Pancreas (tissue), 10 donors: ENCODE results near the gene KIAA0513. TPM values are rescaled to one million over a fixed set of nuclear protein-coding genes. Genes with fewer than 3 reads are reported as not detected.
A peak's percentile ranks its signal among the peaks of the same experiment; 100 is the strongest.

Source experiments
- ATAC-seq, 4 donors: fragments of 200-7000 bp; cut with Tn5 transposase; one replicate each; pipeline versions ENCODE4 v1.8.0 to v1.9.1; 2020; ENCODE audit warnings: mild to moderate bottlenecking in 4 of 4, moderate library complexity in 4 of 4
- DNase-seq, 6 donors: peaks; one replicate each; pipeline ENCODE4 v3.0.0-alpha.2; 2020
- FAIRE-seq: peaks from 2 replicates; lab custom pipeline; 2012; peaks lifted over from hg19 to GRCh38; lab: Jason Lieb, UNC
- H3K27ac ChIP-seq, 4 donors: fragments of 200-600 bp; sonication (generic); 1 replicate in 3 of 4; 2 replicates in 1 of 4; pipeline versions ENCODE4 v1.5.0 to v1.8.0; 2020
- H3K27me3 ChIP-seq, 4 donors: fragments of 200-600 bp; one replicate each; pipeline ENCODE4 v1.8.0; 2021
- H3K36me3 ChIP-seq, 3 donors: fragments of 200-600 bp; sonication (generic) in 1 of 3; one replicate each; pipeline versions ENCODE4 v1.5.0 to v1.8.0; 2020 to 2021
- H3K4me1 ChIP-seq, 3 donors: fragments of 200-600 bp; one replicate each; pipeline ENCODE4 v1.8.0; 2021
- H3K4me3 ChIP-seq, 4 donors: fragments of 200-600 bp; sonication (generic) in 2 of 4; one replicate each; pipeline versions ENCODE4 v1.5.0 to v1.8.0; 2020 to 2021
- H3K9me3 ChIP-seq, 4 donors: fragments of 200-600 bp; one replicate each; pipeline ENCODE4 v1.8.0; 2021
- WGBS, 2 donors: extraction: QIAGEN DNeasy Blood & Tissue Kit; methylation state at CpG; one replicate each; pipeline ENCODE4 v1.1.7; 2013; 5-methylcytosine and 5-hydroxymethylcytosine counted together
- intact Hi-C, 3 donors: fragments of 100-400 bp; cut with DNase I; formaldehyde crosslinking; loops; one replicate each; pipeline versions ENCODE4 v1.11.1 to v1.14.2; 2022
- polyA plus RNA-seq, 2 donors: library from polyadenylated mRNA; stranded (reverse); fragments of 200-250 nt; gene quantifications; one replicate each; pipeline ENCODE4 v1.2.3, GENCODE V29; 2013
- total RNA-seq, 6 donors: library from RNA; stranded (reverse); fragmentation: NEBNext Ultra II Directional in 4 of 6; extraction: Animal tissue kit (Norgen Biotek cat#: 25700) in 4 of 6; gene quantifications; one replicate each; pipeline versions ENCODE4 v1.2.1 to v1.2.4, GENCODE V29; 2021 to 2023
- TF ChIP-seq, protein P1 (sequence below), 4 donors: fragments of 200-600 bp; sonication (generic) in 3 of 4; IDR thresholded peaks; one replicate each; pipeline versions ENCODE4 v1.5.0 to v1.8.0; 2021; ENCODE audit warnings: antibody characterized with exemption in 4 of 4
- donor health status: healthy with polysubstance abuse.
- donor health status: DM: no; HTN: no; CAD: no; lungs with moderate emphysema.
- donor health status: DM: no; HTN: no; CAD: no.
- donor health status: control.
- donor health status: control.
- donor health status: Bipolar disorder and iron deficiency.
- donor health status: DM: yes; HTN: yes; CAD: no.
- donor health status: DM: no; HTN: no; CAD: no.
- donor health status: DM: no; HTN: no; CAD: no.
- donor health status: DM: yes; HTN: yes; CAD: no.

Gene KIAA0513
- total and polyA plus RNA-seq, 8 donors, result 3.5 to 22.1 (median 16.2) TPM

DNA sequence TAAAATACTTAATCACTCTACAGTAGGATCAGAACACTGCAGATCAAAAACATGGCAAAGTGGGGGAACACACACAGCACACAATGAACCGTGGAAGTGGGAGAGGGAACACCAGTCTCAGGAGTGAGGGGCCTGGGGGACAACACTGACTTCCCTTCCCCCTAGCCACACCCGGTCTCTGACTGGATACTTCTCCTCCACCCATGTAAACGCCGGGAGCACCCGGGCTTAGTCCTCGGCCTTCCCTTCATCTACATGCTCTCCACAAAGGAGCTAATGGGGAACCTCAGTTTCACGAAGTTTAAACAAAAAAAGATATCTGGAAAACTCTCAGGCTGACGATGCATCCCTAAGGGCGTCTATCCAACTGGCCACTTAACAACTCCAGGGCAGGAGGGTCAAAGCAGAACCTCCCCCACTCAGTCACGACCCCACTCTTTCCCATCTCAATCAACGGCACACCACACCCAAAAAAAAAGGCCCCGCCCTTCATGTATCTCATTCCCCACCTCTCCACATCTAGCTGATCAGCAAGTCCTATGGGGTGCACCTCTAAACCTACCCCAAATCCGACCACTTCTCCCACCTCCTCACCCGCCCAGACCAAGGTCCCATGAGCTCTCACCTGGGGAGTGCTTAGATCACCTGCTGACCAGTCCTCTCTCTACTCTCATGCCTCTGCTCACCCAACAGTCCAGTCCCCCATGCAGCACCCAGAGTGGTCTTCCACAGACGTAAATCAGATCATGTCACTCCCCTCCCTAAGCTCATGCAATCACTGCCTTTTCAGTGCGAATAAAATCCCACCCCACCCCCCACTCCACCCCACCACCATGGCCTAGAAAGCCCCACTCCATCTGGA is 23.6 kb upstream of the KIAA0513 start:
- peaks cover 27 to 70% (median 46%) of the 10 kb centered on the region in 3 donors for H3K4me1 ChIP-seq
- no peaks in the 10 kb centered on the region for H3K36me3 ChIP-seq
- no peaks in the 10 kb centered on the region for H3K9me3 ChIP-seq
- H3K27ac ChIP-seq, result peak overlapping the region in 2 of 4 donors; percentile 75 to 82
- TF ChIP-seq, protein P1, sequence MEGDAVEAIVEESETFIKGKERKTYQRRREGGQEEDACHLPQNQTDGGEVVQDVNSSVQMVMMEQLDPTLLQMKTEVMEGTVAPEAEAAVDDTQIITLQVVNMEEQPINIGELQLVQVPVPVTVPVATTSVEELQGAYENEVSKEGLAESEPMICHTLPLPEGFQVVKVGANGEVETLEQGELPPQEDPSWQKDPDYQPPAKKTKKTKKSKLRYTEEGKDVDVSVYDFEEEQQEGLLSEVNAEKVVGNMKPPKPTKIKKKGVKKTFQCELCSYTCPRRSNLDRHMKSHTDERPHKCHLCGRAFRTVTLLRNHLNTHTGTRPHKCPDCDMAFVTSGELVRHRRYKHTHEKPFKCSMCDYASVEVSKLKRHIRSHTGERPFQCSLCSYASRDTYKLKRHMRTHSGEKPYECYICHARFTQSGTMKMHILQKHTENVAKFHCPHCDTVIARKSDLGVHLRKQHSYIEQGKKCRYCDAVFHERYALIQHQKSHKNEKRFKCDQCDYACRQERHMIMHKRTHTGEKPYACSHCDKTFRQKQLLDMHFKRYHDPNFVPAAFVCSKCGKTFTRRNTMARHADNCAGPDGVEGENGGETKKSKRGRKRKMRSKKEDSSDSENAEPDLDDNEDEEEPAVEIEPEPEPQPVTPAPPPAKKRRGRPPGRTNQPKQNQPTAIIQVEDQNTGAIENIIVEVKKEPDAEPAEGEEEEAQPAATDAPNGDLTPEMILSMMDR (IDR thresholded peaks at IDR 0.05), result no peak
- ATAC-seq, result no peak
- H3K27me3 ChIP-seq, result no peaks in the 10 kb centered on the region
- peak in 2 of 6 donors; percentile 12 to 23 for DNase-seq
- no peak for FAIRE-seq
- WGBS, 2 donors, result 71 to 78% methylated on average over 16 of the region's 16 CpGs
- intact Hi-C loops, result no loop called here
- no peak overlapping the region for H3K4me3 ChIP-seq

DNA sequence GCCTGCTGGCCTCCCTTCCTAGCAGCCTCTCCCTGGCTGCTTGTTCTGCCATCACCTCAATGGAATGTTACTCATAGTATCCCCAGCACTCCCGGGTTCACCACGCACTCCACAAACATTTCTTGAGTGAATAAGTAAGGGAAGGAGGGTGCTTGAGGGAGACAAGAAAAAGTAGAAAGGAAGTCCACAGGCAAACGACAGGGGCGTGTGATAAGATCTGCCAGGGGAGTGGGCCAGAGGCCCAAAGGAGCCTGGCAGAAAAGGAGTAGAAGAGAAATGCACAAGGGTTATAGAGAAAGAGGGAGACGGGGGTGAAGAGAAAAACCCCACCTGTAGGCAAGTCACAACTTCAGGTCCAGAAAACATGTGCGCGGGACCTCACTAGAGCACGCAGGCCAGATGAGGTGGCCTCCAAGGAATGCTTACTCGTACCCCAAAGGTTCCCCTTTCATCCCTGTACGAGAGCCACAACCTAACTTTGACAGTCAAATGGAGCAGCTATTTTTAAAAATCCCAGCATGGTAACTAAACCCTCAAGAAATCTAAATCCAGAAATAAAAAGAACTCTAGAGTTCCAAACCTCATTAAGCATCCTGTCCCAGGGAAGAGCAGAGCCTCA is 22.9 kb upstream of the KIAA0513 start:
- H3K9me3 ChIP-seq, result no peaks in the 10 kb centered on the region
- H3K4me1 ChIP-seq, result peaks cover 20 to 73% (median 44%) of the 10 kb centered on the region in 3 donors
- no peaks in the 10 kb centered on the region for H3K27me3 ChIP-seq
- no peak overlapping the region for H3K4me3 ChIP-seq
- peak overlapping the region in 3 of 4 donors; percentile 11 to 30 (median 19) for H3K27ac ChIP-seq
- peak in 2 of 6 donors; percentile 9 to 14 for DNase-seq
- no peaks in the 10 kb centered on the region for H3K36me3 ChIP-seq
- peak in 3 of 4 donors; percentile 25 to 34 (median 30) for ATAC-seq
- 70 to 72% methylated on average over 10 of the region's 10 CpGs for WGBS, 2 donors
- intact Hi-C loops, result no loop called here
- no peak for FAIRE-seq
- TF ChIP-seq, protein P1 (IDR thresholded peaks at IDR 0.05), result no peak

DNA sequence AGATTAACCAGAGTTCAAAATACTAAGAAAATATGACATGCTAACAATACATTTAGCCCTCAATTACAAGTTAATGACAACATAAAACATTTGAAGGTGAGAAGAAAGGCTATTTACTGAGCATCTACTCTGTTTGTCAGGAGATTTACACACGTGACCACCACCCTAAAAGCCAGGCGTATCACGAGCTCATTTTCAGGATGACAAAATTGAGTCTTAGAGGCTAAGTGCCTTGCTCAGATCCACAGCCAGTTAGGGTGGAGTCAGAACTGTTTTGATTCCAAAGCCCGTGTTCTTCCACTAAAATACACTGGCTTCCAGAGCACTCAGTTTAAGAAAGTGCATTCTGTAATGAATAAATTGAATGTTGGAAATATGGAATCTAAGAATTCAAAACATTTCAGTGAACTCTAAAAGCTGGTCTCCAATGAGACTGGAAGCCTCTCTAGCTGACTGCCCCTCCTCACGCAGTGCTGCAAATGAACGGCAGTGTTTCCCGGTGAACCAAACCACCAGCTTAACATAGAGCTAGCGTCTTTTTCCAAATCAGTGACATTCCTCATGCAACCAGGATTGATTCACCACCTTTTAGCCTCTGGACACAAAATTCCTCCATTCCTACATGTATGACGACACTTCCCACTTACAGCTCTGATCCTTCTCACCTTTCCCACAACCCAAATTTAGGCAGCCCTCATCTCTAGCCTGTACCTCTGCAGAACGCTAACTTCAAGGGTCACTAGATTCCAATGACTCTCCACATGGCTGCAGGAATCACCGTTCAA is 22.1 kb upstream of the KIAA0513 start:
- TF ChIP-seq, protein P1 (IDR thresholded peaks at IDR 0.05), result no peak
- WGBS, 2 donors, result 68 to 77% methylated on average over 11 of the region's 11 CpGs
- H3K9me3 ChIP-seq, result no peaks in the 10 kb centered on the region
- no peak for FAIRE-seq
- peak in 2 of 6 donors; percentile 4 to 13 for DNase-seq
- no peaks in the 10 kb centered on the region for H3K36me3 ChIP-seq
- no peak overlapping the region for H3K4me3 ChIP-seq
- intact Hi-C loops, result no loop called here
- peaks cover 17 to 72% (median 47%) of the 10 kb centered on the region in 3 donors for H3K4me1 ChIP-seq
- H3K27me3 ChIP-seq, result no peaks in the 10 kb centered on the region
- H3K27ac ChIP-seq, result peak overlapping the region in 3 of 4 donors; percentile 11 to 30 (median 19)
- no peak for ATAC-seq

DNA sequence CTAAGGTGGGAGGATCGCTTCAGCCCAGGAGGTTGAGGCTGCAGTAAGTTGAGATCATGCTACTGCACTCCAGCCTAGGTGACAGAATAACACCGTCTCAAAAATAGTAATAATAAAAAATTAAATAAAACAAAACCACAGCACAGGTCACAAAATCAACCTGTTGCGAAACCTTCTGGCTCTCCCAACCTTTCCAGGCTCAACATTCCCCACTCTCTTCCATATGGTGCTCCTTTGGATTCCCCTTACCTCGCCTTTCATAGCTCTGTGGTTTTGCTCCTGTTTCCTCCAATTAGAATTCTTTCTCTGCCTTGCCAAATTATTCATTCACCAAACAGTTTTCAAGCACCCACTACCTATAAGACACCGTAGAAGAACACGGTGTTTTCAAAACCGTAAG is 21.0 kb upstream of the KIAA0513 start:
- intact Hi-C loops, result no loop called here
- WGBS, 2 donors, result 88 to 91% methylated on average over 7 of the region's 7 CpGs
- TF ChIP-seq, protein P1 (IDR thresholded peaks at IDR 0.05), result no peak
- no peak overlapping the region for H3K4me3 ChIP-seq
- H3K27me3 ChIP-seq, result no peaks in the 10 kb centered on the region
- no peak overlapping the region for H3K27ac ChIP-seq
- no peak for DNase-seq
- ATAC-seq, result no peak
- H3K4me1 ChIP-seq, result peaks cover 8 to 62% (median 45%) of the 10 kb centered on the region in 3 donors
- H3K9me3 ChIP-seq, result no peaks in the 10 kb centered on the region
- H3K36me3 ChIP-seq, result no peaks in the 10 kb centered on the region
- no peak for FAIRE-seq
